Measurements from ENCODE around the gene MPPE1.
"Not testable (repeated sequence)": the region's sequence is repeated elsewhere in the genome, so short reads cannot be mapped to it uniquely, and the experiment has no call there.

MPPE1 gene

DNA sequence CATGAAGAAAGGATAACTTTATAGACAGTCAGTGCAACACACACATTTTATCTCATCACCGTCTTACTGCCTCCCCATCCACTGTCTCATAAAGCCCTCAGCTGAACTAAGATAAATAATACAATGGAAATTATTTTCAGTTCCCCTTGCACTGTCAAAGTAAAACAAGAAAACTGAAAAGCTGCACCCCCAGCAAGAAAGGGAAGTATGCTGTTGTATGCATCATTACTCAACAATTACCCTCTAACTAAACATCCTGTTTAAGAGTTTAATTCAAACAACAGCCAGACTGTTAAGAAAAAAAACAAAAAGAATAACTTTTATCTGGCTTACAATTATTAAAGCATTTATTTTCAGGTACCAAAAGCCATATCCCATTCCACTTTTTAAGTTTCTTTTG lies 25.0 kb downstream of the MPPE1 start:
- peak; percentile 26 for DNase-seq

DNA sequence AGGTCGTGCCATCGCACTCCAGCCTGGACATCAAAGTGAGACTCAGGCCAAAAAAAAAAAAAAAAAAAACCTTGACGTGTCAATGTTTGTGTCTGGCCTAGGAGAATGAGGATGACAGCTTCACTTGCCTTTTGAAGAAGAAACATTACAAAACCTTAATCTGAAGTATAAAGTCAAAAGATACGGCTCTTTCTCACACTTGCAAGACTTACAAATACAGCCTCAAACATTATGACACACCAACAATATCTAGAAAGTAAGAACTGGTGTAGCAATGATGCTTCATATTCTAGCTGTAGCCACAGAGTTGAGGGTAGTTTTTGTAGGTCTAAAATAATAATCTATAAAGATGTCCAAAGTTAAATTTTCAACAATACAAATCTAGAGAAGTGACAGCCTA lies 25.5 kb downstream of the MPPE1 start:
- no peak for DNase-seq

- peak; percentile 79 for DNase-seq
These were observed 27.4 kb downstream of the MPPE1 start for GRCh38 chr18:11880586-11881304.

DNA sequence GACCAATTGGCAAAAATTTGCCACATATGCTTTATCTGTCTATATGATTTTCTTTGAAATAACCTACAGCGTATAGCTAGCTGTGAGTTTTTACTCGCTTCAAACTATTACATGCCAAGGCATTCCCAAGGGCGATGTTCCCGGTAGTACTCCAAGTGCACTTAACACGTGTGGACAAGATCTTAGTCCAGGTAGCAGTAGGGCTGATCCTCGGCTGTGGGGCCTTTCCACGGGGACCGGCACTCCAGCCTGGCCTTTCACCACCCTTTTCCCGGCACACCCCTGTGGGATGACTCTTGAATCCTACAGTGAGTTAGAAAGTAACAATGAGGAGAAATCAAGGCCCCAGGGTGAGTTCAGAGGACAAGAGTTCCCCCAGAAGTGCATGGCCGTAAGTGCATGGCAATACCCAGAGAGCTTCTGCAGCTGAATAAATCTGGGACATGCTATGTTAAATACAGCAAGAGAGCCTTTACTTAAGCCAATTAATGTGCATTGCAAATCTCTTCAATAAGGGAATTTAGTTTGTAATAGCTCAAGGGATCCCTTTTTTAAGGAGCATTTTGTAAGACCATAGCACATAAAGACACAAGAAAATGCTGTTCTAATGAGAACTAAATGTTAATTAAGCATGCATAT lies 30.5 kb downstream of the MPPE1 start:
- no peak for DNase-seq

- DNase-seq: no peak
These were observed 33.4 kb downstream of the MPPE1 start for GRCh38 chr18:11874676-11875075.

- no peak for DNase-seq
These were observed 34.3 kb downstream of the MPPE1 start for GRCh38 chr18:11873670-11874340.

- peak; percentile 61 for DNase-seq
These were observed 35.5 kb downstream of the MPPE1 start for GRCh38 chr18:11872479-11873136.

DNA sequence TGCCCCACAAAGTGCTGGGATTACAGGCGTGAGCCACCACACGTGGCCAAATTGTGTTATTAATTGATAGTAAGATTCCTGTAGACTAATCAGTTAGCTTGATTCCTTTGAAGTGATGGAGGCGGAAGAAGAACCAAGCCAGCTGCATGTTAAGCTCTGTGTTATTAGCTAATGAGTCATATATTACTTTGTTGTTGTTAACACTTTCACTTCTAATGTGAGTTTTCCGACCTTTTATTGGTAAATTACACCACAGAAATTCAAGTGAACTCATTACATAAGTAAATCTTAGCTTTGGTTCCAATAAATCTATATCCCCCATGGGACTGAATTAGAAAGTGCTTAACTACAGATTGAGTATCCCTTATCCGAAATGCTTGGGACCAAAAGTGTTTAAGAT lies 36.6 kb downstream of the MPPE1 start:
- no peak for DNase-seq

GRCh38 chr18:11868230-11868629 lies 39.9 kb downstream of the MPPE1 start:
- DNase-seq: no peak

- no peak for DNase-seq
These were observed 41.4 kb downstream of the MPPE1 start for GRCh38 chr18:11866764-11867163.

- DNase-seq: no peak
These were observed 41.8 kb downstream of the MPPE1 start for GRCh38 chr18:11866329-11866728.

- DNase-seq: no peak
These were observed 43.0 kb downstream of the MPPE1 start for GRCh38 chr18:11865071-11865470.

GRCh38 chr18:11864471-11864870 lies 43.6 kb downstream of the MPPE1 start:
- no peak for DNase-seq

- no peak for DNase-seq
These were observed 45.5 kb downstream of the MPPE1 start for GRCh38 chr18:11862468-11863137.

GRCh38 chr18:11861583-11862288 lies 46.4 kb downstream of the MPPE1 start:
- DNase-seq: no peak

DNA sequence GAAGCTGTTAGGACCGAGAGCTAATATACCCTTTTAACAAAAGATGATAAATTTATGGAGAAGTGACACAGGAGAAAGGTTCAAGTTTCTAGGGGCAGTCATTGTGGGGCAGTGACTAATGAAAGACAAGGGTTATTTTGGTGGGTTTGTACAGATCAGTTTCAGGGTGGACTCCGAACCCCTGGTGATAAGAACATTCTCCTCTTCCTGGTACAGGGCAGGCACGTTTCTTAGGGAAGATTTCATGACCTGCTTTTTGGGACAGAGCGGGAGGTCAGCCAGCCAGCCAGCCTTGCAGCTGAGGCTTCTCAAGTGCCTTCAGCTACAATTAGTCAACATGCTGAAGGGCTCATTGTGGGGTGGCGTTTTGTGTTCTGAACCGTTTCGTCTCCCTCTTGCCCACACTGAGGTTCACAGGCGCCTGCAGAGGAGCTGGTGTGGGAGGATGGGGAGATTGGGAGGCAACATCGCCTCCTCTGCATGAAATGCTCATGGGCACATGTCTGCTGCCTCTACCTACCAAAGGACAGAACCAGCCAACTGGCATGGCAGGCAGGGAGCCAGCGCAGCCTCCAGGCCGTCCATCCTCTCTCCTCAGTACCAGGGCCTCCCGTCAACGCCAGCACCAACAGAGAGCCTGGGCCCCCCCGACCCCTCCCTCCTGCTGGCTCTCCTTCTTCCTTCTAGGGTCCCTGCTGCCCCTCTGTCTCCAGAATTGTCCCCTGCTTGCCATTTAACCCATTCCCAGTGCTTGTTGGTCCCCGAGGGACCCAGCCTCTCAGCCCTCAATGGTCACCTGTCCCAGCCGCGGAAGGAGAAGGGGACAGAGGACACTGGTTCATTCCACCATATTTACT lies 47.3 kb downstream of the MPPE1 start:
- no peak for DNase-seq

DNA sequence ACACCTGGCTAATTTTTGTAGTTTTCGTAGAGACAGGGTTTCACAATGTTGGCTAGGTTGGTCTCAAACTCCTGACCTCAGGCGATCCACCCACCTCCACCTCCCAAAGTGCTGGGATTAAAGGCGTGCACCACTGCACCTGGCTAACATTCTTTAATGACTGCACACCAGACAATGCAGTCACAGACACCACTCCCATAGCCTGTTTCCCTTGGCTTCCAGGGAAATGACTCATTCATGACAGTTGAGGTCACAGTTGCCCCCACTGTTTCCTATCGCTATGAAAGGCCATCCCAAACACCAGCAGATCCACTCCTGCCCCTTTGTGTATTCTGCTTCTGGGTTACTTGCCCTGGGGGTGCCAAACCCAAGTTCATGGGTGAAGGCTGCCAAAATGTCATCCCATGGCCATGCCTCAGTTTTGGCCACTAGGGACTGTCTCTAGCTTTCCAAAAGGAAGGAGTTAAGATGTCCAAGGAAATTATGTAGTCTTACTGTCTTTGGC lies 48.2 kb downstream of the MPPE1 start:
- DNase-seq: no peak

- no peak for DNase-seq
These were observed 48.8 kb downstream of the MPPE1 start for GRCh38 chr18:11859282-11859830.

- DNase-seq: peak; percentile 24
These were observed 50.8 kb downstream of the MPPE1 start for GRCh38 chr18:11857177-11857887.

GRCh38 chr18:11854554-11854953 lies 53.6 kb downstream of the MPPE1 start:
- not testable (repeated sequence) for DNase-seq

All from OCI-M1 (cell line).